Measurements from ENCODE around the gene UPF1.
"Not testable (repeated sequence)": the region's sequence is repeated elsewhere in the genome, so short reads cannot be mapped to it uniquely, and the experiment has no call there.

Gene UPF1

GRCh38 chr19:18800079-18800478 lies 31.7 kb upstream of the UPF1 start:
- DNase-seq, result no peak

GRCh38 chr19:18800636-18801035 lies 31.1 kb upstream of the UPF1 start:
- no peak for DNase-seq

DNA sequence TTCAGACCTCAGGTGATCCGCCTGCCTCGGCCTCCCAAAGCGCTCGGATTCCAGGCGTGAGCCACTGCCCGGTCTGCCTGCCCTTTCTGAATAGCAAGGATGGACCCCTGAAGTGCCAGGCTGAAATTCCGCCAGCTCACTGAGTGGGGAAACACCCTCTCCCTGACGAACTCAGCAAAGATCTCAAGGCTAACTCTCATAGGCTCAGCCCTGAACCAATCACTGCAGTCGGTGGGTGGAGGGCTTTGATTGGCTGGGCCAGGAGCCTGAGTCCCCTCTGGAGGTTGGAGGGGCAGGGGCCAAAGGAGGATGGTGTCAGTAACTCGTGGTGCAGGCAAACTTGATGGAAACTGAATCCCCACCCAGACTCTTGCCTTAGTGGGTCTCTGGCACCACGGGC lies 29.4 kb upstream of the UPF1 start:
- DNase-seq, result no peak

DNA sequence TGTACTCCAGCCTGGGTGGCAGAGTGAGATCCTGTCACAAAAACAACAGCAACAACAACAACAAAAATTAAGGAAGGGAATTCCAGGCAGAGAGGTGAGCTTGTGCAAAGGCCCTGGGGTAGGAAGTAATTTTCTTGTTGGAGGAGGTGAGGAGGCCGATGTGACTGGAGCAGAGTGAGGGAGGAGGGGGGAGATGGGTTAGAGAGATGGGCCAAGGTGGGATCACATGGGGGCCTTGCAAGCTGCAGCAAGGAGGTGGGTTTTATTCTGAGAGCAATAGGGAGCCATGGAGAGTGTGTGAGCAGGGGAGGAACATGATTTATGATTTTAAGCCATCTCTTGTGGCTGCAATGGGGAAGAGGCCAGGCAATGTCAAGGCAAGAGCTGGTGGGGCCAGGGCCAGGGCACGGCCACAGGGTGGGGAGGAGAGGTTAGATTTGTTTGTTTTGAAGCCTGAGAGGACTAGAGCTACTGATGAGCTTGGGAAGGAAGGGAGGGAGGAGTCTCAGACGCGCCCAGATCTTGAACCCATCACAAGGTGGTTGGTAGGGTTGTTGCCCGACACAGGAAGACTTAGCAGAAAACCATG lies 28.1 kb upstream of the UPF1 start:
- DNase-seq, result no peak

DNA sequence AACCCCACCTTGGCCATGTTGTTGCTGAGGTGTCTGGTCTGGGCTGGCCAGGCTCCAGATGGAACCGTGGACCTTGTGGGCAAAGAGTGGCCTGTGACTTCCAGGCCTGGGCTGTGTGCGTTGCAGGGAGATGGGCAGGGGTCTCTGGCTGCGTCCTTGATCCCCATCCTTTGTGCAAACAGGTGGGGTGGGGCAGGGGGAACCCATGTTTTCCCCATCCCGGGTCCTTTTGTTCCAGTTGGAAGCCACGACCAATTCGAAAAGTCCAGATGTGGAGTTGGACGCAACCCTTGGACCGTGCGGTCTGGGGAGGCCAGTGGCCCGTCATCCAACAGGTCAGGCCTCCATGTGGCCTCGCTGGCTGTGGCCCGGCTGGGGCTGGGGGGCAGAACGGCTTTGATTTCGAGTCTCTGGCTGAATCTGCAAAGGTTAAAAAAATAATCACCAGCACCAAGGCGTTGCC lies 27.6 kb upstream of the UPF1 start:
- DNase-seq, result no peak

- DNase-seq, result no peak
These were observed 27.1 kb upstream of the UPF1 start for GRCh38 chr19:18804643-18805042.

- no peak for DNase-seq
These were observed 23.9 kb upstream of the UPF1 start for GRCh38 chr19:18807861-18808331.

GRCh38 chr19:18809149-18809868 lies 22.4 kb upstream of the UPF1 start:
- DNase-seq, result no peak

GRCh38 chr19:18811638-18812037 lies 20.1 kb upstream of the UPF1 start:
- DNase-seq, result not testable (repeated sequence)

DNA sequence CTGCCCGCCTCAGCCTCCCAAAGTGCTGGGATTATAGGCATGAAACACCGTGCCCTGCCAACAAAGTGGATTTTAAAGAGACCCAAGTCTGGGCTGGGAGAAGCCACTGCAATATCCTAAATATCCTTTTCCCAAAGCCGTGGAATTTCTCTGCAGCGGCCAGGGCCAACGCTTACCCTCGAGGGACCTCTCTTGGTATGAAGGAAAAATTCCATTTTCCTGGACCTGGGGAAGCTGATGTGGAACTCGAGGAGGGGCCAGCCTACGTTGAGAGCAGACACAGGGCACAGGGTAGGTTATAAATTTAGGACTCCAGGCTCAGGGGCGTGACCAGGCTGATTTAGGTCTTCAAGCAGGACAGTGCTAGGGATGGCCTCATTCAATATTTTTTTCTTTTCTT lies 17.7 kb upstream of the UPF1 start:
- no peak for DNase-seq

- no peak for DNase-seq
These were observed 16.1 kb upstream of the UPF1 start for GRCh38 chr19:18815673-18816072.

DNA sequence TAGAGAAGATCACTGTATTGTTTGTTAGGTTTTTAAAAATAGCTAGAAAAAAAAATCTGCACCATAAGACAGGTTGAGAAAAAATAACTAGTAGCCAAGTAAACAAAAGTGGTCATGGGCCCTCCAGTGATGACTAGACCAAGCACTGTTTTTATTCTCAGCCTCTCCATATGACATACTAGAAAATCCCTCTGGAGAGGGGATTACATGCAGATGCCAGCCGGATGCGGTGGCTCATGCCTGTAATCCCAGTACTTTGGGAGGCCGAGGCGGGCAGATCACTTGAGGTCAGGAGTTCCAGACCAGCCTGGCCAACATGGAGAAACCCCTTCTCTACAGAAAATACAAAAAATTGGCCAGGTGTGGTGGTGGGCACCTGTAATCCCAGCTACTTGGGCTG lies 15.1 kb upstream of the UPF1 start:
- not testable (repeated sequence) for DNase-seq

- no peak for DNase-seq
These were observed 14.2 kb upstream of the UPF1 start for GRCh38 chr19:18817574-18817973.

- DNase-seq, result no peak
These were observed 3.0 kb upstream of the UPF1 start for GRCh38 chr19:18828786-18829185.

GRCh38 chr19:18830488-18830887 lies 1.3 kb upstream of the UPF1 start:
- DNase-seq, result no peak

GRCh38 chr19:18832306-18833140 lies 764 bp downstream of the UPF1 start:
- no peak for DNase-seq

- DNase-seq, result peak; percentile 29
These were observed 1.4 kb downstream of the UPF1 start for GRCh38 chr19:18833141-18833476.

DNA sequence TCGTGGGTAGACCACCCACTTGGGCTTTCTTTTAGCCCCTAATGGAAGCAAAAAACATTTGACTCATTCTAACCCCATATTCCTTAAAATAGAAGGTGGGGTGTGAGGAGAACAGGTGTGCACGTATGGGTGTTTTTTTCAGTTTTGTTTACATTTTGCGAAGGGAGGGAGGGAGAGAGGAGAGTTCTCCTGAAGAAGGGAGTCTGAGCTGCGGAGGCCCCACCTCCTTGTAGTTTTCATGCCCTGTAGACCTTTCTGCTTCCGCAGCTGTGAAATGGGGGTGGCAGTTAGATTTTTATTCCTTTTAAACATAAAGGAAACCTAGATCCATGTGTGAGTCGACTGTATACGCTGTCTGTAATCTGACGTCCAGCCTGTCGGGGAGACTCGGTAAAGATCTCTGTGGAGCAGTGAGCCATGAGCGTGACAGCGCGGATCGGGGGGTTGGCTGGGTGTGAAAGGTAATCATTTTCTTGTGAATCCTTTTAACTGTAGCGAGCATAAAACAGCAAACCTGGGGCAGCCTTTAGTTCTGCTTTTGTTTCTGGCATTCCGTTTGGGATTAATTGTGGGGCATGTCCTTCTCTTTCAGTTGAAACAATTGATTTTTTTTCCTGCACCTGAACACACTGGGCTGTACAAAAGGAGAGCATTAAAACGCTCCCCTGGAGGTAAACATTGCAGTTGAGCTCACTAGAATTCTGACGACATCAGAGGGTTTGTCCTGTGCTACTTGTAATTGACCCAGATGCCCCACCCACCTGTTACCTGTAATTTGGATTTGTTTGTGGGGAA lies 2.3 kb downstream of the UPF1 start:
- no peak for DNase-seq

- DNase-seq, result no peak
These were observed 2.9 kb downstream of the UPF1 start for GRCh38 chr19:18834644-18834984.

DNA sequence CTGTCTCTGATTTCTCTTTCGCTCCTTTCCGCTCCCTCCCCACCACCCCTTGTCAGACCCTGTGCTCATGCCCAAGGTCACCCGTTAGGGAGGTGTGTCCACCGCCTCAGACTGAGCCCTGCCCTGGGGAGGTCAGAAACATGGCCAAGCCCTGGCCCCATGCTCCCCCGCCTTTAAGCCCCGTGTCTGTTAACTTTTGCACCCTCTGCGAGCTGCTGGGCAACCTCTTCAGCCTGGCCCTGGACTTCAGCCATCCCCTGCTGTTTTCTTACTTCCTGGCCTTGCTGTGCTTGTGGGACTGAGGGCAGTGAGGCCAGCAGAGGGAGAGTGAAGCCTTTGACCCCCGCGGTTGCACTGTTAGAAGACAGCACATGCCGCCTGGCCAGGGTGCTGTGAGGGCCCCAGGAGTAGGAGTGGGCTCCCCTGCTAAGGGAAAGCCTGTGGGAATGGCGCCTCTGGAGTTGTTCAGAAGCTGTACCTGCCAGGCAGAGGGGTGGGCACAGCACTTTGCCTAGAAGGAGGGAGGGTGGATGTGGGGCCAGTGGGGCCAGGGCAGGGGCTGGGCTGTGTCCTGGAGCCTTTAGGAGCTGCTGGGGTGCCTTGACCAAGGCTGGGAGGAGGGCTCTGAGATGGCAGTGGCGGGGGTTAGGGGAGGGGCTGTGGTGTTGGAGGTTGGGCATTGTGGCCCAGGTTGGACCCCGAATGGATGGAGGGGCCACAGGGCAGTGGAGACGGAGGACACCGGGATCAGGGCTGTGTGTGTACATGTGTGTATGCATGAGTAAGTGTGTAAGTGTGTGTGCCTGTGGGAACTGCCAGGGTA lies 7.9 kb downstream of the UPF1 start:
- no peak for DNase-seq

DNA sequence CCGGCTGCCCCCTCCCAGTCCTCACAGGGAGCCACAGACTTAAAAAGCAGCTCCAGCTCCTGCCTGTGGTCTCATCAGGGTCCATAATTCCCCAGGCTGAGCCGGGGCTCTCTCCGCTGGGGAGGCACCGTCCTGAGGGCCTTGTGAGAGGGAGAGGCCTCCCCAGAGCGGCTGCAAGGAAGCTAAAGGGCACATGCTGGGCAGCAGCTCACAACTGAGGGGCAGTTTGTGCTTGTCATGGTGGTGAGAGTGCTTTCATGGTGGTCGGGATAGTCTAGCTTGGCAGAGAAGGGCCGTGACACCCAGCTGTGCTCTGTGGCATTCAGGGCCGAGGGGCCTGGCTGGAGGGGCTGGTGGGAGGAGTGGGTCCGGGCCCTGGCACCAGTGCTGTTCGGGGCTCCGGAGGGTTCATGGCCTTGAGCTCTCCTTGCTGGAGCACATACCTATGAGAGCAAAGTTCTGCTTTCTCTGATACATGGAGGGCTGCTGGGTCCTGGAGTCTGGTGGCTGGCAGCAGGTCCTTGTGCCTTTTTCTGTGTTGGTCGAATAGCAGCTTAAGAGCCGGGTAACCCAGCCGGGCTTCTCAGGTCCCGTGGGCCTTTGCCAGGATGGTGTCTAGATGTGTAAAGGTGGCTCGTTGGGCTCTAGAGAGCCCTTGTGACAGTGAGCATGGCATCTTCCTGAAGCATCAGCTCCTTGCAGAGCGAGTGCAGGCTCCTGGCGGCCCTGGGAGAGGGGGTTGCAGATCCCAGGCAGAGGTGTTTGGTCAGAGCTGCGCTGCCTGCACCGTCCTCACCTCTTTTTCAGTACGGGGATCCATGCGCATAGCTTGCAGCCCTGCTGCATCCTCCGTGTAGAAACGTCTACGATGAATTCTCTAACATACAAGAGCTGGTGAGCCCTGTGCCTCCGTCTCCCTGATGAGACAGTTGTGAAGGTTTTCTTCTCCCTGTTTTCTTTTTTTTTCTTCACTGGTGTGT lies 8.8 kb downstream of the UPF1 start:
- DNase-seq, result no peak
